ENCODE data around the gene SLC13A3.

DNA sequence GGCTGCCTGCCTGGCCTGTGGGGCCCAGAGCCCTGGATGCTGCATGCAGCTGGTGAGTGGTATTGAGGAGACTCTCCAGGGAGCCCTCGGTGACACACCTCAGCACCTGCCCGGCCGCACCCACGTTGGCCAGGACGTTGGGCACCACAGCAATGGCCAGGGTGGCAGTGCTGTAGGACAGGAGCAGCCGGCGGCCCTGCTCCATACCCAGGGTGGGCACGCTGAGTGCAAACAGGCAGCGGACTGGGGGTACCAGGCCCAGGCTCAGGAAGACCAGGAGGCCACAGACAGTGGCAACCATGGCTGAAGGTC lies 105.5 kb downstream of the SLC13A3 start:
- TF ChIP-seq, protein P1, sequence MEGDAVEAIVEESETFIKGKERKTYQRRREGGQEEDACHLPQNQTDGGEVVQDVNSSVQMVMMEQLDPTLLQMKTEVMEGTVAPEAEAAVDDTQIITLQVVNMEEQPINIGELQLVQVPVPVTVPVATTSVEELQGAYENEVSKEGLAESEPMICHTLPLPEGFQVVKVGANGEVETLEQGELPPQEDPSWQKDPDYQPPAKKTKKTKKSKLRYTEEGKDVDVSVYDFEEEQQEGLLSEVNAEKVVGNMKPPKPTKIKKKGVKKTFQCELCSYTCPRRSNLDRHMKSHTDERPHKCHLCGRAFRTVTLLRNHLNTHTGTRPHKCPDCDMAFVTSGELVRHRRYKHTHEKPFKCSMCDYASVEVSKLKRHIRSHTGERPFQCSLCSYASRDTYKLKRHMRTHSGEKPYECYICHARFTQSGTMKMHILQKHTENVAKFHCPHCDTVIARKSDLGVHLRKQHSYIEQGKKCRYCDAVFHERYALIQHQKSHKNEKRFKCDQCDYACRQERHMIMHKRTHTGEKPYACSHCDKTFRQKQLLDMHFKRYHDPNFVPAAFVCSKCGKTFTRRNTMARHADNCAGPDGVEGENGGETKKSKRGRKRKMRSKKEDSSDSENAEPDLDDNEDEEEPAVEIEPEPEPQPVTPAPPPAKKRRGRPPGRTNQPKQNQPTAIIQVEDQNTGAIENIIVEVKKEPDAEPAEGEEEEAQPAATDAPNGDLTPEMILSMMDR (IDR thresholded peaks at IDR 0.05 in 4 of 5, conservative IDR thresholded peaks at IDR 0.05 in 1 of 5) = no peak
- TF ChIP-seq POLR2A (IDR thresholded peaks at IDR 0.05) = no peak

All from gastrocnemius medialis (tissue), 4 donors.